HPDE6-E6E7 (cell line): Measurements from ENCODE around the gene SNRPD3.
A peak's percentile ranks its signal among the peaks of the same experiment; 100 is the strongest.
"Not testable (repeated sequence)": the region's sequence is repeated elsewhere in the genome, so short reads cannot be mapped to it uniquely, and the experiment has no call there.

Source experiments
- DNase-seq: peaks from one replicate; pipeline ENCODE4 v3.0.0; 2011; ENCODE audit warnings: missing footprints; ENCODE audit errors: extremely low spot score

The SNRPD3 gene

DNA sequence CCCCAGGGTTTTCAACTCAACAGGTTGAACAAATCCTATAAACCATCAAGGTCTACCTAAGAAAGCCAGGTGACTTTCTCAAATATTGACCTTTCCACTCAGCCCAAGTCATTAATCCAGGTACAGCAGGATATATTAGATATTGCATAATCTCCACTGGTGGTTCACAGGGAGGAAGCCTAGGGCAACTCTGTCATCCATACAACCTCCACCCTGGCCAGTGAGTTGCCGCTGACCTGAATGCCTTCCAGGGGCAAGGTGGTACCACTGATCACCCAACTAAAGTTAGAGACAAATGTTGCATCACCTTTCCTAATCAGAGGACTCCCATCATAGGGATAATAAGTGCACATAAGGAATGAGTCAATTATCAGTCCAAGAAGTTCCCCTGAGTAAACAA is 23.7 kb upstream of the SNRPD3 start:
- no peak for DNase-seq

DNA sequence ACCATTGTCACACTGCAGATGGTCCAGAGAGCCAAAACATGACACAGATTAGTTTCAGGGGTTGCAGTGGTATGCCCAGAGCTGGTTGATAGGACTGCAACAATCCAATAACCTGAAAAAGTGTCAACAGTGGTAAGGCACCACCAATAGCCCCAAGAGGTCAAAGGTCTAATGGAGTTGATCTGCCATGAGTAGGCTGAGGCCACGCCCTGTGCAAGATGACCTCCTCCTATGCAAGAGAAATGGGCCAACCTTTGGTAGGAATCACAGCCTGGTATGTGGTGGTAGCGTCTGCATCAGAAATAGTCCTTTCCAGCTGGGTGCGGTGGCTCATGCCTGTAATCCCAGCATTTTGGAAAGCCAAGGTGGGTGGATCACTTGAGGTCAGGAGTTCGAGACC is 20.5 kb upstream of the SNRPD3 start:
- DNase-seq = no peak

DNA sequence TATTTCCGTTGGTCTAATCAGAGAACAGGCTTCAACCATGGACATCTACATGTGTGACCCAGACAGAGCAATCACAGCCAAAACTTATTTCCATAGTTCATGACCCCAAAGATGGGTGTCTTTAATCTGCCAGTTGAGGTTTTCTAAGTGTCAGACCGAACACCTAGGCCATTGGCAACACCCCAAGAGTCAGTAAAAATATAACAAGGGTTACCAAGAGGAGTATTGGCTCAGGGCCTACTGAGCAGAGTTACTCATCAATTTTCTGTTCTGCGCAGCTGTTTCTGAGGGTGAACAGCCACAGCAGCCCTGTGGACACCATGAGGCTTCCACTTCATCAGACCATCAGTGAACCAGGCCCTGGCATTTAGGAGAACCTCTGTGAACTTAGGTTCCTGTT is 19.7 kb upstream of the SNRPD3 start:
- no peak for DNase-seq

DNA sequence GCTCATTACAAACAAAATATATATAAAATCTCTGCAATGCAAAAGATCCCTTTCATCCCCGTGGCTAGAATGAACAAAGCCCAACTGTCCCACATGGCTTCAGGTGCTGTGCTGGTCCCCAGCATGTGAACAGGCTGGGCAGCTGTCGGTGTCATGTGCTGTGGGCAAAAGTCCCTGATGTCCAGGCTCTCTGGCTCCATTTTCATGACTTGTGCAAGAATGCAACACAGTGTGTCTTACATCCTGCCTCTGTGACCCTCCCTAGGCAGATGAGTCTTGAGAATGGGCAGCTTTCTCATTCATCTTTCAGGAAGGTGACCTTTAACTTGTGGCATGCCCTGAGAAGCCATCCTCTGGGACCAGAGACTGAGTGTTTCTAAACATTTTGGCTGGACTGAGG is 15.3 kb upstream of the SNRPD3 start:
- no peak for DNase-seq

DNA sequence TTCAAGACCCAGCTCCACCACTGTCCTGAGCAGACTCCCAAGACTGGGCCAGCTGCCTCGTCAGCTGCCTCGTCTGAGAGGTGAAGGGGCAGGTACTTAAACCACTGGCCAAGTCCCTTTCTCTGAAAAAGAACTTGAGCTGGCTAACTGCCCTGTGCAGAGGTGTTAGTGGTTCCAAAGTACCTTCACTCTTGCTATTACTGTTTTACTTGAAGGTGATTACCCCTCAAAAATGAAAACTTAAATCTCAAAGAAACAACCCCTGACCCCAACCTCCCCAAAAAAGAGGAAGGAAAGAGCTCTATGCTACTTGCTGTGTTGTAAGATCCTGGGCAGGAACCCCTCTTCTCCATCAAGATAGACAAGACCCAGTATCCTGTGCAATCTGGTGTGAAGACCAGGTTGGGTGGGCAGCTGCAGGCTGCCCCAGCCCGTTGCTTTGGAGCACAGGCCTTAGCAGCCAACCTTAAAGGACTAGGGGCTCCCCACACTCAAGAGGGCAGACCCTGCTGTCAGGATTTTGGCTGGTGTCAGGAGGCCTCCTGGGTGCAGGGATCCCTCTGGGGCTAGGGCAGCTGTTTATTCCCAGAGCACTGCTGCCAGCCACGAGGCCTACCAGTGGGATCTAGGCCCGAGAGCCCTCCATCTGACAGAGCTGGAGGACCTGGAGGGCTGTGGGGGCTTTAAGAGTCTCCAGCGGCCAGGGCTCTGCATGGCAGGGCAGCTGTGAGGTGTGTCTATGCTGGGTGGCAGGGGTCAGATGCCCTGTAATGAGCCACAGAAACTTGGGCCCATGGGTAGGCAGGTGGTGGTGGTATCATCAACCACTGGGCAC is 13.9 kb upstream of the SNRPD3 start:
- no peak for DNase-seq

DNA sequence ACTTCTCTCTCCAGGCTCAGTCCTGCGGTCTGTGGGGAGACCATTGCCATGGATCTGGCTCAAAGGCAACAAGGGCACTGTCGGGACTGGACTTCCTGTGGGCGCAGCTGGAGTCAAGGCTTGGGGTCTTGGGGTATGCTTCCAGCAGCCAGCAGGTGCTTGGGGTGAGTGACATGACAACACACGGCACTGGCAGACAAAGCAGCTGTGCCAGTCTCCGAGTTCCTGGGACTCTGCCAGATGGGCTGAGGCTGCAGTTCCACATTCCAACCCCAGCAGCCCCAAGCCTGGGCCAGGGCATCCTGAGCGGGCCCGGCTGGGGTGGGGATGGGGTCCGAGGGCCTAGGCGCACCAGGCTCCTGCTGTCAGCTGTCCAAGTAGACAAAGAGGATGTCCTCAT is 13.2 kb upstream of the SNRPD3 start:
- no peak for DNase-seq

DNA sequence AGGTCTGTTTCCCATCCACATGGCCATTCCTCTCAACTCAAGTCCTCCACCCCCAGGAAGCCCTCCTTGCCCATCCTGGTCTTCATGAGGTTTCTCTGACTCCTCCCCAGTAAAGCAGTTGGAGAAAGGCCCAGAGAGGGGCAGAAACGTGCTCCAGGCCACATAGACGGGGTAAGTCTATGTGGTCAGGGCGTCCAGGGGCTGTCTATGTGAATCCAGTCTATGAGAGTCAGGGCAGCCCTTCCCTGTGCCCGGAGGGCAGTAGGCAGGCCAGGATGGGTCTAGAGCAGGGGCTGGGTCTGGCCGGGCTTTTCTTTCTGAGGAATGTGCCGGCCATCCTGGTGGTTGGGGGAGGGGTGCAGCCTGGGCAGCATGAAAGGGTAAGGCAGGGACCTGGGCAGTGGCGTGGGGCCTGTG is 12.6 kb upstream of the SNRPD3 start:
- no peak for DNase-seq

DNA sequence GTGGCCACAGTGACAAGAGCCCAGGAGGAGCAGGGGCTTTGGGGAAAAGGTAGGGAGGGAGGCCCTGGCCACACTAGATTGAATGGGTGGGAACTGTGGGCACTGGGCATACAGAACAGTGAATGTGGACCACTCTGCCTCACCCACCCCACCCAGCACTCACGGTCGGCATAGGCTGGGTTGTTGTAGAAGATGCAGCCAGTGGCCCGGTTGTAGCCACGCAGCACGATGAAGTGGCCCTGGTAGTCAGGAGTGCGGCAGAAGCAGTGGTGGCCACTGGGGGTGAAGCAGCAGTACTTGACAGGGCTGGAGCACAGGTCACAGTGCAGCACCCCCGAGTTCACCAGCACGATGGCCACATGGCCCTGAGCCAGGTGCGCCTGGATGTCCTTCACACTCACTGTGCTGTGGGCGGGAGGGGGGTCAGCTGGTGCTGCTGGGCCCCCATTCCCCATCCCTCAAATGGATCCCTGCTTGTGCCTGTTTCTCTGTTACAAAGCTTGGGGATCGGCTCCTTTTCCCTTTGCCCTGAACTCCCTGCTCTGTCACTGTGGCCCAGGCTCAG is 12.0 kb upstream of the SNRPD3 start:
- no peak for DNase-seq

DNA sequence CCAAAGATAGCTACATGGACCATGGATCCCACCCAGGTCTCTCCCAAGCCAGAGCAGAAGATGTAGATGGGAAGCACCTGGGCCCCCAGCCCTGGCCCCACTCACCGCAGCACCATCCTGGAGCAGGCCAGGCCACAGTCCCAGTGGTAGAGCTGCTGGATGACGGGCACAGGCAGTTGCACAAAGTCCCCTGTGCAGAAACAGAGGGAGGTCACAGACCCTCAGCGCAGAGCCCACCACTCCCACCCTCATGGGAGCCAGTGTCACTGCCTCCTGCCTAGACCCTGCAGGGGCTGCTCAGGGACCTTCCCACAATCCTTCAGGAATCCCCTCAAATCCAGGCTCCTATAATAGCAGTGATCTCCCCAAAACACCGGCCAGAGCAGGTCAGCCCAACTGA is 7.0 kb upstream of the SNRPD3 start:
- no peak for DNase-seq

DNA sequence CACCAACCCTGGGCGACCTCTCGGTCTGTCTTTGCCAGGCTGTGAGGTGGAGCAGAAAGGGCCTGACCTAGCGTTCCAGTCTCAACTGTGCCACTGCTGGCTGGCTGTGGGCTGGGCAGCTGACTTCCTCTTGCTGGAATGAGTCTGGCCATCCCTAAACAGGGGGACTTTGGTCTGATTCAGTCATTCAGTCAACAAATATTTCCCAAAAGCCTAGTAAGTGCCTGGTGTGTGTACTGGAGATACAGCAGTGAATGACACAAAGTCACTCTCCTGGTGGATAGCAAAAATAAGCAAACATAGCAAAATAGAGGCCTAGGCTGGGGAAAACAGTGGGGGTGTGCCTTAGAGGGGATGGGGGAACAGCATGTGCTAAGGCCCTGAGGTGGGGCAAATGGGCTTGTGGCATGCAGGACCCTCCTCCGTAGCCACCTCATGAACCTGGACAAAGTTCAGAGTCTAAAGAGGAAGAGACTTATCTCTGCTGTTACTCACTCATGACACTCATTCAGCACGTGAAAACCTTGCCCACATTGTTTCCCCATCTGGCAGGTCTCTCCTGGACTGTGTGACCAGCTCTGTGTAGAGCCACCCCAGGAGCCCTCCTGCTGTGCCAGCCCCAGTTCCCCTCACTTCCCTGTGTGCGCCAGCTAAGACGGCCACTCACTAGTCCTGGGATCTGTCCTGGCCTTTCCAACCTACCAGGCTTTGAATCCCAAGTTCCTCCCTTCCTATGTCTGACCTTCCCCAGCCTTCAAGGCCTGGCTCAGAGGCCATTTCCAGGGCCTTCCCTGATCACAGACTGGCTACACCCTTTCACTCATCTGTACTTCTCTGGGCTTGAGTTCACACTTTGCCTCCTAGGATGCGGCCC is 5.5 kb upstream of the SNRPD3 start:
- no peak for DNase-seq

DNA sequence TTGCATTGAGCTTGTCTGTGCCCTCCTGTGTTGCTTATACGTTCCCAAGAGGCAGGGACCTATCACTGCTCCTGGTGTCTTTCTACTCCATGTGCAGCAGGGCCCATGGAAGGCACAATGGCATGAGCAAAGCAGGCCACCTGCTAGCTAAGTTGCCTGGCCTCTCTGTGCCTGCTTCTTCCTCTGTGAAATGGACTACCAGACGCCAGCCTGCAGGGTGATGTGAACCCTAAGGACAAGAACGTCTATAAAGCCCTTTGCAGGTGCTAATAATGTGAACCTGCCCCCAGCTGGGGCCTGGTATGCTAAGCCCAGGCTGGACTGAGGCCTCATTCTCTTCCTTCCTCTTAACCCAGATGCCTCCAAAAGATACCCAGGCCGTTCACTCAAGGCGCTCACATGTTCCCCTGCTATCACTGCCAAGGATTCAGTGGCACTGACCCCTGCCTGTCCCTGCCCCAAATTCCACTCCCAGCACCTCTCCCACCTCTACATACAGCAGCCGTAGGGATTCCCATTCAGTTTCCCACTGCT is 4.8 kb upstream of the SNRPD3 start:
- DNase-seq = no peak

DNA sequence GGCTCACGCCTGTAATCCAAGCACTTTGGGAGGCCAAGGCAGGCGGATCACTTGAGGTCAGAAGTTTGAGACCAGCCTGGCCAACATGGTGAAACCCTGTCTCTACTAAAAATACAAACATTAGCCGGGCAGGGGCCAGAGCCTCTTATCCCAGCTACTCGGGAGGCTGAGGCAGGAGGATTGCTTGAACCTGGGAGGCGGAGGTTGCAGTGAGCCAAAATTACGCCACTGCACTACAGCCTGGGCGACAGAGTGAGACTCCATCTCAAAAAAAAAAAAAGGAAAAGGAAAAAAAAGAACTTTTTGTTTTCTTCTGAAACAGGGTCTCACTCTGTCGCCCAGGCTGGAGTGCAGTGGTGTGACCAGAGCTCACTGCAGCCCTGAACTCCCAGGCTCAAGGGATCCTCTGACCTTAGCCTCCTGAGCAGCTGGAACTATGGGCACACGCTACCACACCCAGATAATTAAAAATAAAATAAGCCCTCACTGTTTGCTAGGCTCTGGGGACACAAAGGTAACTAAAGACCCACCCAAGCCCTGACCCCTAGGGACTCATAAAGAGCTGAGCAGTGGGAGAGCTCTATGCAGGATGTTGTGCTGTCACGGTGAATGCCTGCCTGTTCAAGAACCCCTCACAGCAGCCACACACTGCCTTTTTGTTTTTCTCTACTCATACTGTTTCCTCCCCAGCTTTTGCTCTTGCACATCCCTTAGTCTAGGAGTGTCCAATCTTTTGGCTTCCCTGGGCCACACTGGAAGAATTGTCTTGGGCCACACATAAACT is 3.1 kb upstream of the SNRPD3 start:
- not testable (repeated sequence) for DNase-seq

DNA sequence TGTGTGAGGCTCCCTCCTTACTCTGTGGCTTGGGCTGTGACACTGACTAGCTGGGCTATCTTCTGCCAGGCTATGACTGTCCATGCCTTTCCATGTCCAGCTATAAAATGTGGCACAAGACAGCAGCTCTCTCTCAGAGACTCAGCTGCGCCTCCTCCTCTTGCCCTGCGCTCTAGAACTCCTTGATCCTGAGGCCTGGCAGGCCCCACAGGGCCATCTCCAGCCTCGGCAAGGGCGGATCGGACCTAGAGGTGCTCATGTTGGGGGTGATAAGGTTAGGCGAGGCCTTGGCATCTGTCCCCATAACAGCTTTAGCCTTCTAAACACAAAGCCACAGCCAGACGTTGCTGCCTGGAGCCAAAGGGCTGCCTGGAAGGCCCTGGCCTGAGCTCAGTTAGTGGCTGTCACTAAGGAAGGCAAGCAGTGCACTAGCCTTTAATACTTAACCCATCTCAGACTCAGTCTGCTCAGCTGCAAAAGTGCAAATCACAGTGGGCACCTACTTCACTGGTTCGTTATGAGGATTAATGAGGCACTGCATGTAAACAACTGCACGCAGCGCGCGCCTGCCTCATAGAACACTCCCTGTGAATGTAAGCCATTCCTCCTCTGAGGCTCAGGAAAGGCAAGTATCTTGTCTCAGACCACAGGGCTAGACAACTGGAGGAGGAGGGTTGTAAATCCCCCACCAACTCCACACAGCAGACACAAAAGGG is 2.0 kb upstream of the SNRPD3 start:
- no peak for DNase-seq

DNA sequence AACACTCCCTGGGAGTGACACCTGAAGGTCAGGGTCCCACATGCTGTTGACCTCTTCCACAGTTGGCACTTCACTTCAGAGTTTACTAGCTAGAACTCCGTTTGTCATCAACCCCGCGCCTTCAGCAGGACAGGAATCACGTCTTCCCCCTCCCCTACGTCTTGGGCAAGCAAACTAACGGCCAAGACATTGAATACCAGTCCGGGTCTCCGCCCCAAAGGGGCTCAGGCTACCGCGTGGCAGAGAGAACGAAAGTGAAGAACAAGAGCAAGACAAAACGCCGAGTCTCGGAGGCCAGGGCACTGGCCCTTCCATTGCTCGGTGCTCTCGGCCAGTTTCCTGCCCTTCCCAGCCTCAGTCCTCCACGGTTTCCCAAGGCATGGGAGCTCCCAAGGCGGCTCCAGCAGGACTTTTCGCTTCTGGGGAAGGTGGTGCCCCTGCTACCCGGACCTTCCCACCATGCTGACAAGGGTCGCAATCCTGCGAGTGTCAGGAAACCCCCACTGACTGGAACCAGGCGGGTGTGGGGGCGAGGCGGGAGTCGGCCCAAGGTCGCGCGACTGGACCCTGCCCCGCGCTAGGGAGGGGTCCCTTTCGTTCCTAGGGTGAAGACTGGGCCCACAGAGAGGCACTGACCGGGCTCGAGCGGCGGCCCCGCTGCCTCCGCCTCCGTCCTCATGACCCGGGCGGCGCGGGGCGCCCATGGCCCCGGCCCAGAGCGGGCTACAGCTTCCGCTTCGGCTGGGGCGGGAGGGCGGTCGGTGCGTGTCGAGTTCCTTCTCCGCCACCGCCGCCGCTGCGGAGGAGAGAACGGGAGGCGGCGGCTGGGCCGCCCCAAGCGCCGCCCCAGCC is 1.3 kb upstream of the SNRPD3 start, which contains the start of gene GUCD1:
Gene GUCD1 (minus strand): TSS at position 826 of the 852 bp plus-strand sequence. CDS start 147 bp downstream, at position 679.
- peak; percentile 19 for DNase-seq

DNA sequence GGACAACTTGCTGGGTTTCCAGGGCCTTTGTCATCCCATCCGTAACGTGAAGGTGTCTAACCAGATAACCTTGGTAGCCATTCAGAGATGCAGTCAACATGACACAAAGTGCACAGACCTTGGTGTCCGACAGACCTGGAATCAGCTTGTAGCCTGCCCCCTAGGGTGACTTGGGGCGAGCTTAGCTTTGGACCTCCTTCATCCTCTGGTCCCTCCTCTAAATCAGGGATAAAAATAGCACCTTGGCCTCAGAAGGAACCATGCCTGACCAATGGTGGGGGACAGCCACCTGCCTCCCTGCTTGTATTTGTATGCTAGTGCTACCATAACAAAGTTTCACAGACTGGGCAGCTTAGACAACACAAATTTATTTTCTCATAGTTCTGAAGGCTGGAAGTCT is 3.7 kb downstream of the SNRPD3 start:
- no peak for DNase-seq

DNA sequence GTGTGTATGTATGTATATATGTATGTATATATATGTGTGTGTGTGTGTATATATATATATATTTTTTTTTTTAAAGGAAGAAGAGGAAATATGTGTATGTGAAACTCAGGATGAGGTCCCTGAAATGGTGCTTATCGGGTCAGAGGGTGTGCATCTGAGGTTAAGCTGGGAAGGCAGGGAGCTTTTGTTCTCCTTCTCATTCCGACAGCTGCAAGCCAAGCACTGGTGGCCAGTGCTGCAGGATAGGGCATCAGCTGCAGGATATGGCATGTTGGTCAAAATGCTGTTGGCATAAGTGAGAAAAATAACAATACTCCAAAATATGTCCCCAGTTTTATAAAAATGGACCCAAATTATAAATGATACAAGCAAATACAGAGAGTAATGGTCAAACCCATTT is 7.4 kb downstream of the SNRPD3 start:
- DNase-seq = no peak

DNA sequence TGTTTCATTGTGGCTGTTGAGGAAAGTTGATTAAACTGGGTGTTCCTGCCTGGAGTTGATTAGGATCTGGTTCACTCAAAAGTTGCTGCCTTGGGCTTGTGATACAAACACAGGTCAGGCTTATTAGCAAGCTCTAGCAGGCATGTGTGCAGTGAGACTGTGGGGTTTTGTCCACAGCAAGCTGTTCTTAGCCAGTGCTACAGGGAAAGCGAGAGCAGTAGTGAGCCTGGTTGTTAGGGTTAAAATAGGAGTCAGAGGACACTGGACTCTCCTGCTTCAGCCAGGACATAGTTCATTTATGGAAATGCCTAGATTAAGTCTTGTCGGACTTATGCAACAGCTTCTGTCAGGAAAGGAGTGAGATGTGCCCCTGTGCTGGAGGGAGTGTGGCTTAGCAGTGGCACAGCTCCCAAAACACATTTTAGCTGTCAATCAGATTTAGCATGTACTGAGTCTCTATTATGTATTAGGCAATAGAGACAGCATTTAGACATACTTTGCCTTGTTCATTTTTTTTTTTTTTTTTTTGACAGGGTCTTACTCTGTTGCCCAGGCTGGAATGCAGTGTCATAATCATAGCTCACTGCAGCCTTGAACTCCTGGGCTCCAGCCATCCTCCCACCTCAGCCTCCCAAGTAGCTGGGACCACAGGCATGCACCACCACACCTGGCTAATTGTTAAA is 8.7 kb downstream of the SNRPD3 start:
- DNase-seq = no peak

DNA sequence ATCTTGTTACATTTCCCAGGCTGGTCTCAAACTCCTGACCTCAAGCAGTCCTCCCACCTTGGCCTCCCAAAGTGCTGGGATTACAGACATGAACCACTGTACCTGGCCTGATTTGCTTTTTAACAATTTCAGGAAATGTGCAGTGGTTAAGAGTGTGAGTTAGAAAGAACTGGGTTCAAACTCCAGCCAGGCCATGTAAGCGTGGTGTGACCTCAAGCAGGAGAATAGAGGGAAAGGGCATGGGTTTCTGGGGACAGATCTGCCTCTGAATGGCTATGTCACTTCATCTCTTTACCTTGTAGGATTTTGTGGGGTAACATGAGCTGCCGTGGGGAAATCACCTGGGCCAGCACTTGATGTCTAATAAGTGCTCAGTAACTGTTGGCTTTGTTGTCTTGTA is 9.3 kb downstream of the SNRPD3 start:
- DNase-seq = no peak

DNA sequence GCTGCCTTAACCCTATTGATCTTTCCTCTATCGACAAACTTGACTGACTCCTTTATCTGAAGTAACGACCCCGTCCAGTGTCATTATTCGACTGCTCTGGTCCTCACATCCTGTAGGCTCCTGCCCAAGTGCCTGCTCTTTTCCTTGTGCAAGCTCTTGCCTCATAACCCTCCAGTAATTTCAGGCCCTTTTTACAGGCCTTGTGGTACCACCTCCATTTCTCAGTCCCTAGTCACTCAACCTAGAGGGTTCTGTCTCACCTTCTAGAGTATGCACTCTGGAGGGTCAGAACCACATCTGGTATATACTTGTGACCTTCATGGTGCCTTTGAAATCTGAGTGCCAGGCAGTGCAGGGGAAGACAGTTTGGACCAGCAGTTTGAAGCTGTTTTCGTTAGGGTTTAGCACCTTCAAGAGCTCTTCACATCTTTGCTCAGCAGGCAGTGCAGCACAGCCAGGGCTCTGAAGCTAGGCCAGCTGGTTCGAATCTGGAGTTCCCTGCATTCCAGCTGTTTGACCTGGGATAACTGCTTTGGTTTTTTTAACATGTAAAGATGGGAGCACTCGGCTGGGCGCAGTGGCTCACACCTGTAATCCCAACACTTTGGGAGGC is 11.2 kb downstream of the SNRPD3 start:
- no peak for DNase-seq
